HG03159 (cell line): Measurements from ENCODE around the gene RNF223.

ENCODE experiments used
- ATAC-seq: cut with Tn5 transposase; IDR thresholded peaks from one replicate; pipeline ENCODE4 v1.9.1; 2021; ENCODE audit warnings: mild to moderate bottlenecking, moderate library complexity; ENCODE audit not compliant: unreplicated experiment

RNF223 gene

DNA sequence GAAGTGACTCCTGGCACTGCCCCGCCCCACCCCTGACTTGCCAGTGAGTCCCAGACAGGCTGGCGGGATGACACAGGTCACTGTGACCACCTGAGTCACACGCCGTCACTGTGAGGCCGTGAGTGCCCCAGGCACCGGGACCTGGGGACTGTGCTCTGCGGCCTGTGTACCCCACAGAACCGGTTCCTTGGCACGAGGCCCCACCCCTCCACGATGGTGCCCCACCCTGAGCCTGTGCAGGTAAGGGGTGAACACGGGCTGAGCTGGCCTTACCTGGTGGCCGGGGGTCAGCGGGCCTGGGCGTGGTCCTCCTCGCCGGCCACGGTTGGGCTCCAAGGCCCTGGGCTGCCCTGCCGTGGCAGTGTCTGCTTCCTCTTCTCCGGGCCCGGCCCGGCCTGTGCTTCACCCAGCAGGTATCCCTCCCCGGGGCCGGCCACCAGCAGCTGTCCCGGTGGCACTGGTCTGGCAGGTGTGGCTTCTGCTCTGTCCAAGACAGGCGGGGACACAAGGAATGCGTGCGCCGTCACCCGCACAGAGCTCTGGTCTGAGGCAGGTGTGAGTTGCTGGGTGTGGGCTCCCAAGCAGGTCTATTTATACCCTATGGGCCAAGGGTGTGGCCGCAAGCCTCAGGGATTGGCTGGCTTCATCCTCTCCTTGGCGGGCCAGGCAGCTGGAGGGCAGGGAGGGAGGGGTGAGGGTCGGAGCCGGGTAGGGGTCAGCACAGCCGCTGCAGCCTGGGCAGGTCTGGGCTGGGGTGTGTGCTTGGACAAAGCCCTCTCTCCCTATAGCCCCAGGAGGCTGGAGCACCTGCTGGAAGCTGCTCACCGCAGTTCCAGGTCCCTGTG lies at the start of gene RNF223:
Gene RNF223 (minus strand): TSS at position 564 of the 845 bp plus-strand sequence. CDS start 1,740 bp downstream, outside the sequence.
- ATAC-seq = no peak

- ATAC-seq = no peak
Measured at GRCh38 chr1:1122981-1123480, 48.9 kb upstream of the RNF223 start.

GRCh38 chr1:1122078-1122811 lies 48.1 kb upstream of the RNF223 start:
- no peak for ATAC-seq

- ATAC-seq = no peak
Measured at GRCh38 chr1:1121611-1122077, 47.5 kb upstream of the RNF223 start.

- ATAC-seq = no peak
Measured at GRCh38 chr1:1120866-1121591, 46.9 kb upstream of the RNF223 start.

DNA sequence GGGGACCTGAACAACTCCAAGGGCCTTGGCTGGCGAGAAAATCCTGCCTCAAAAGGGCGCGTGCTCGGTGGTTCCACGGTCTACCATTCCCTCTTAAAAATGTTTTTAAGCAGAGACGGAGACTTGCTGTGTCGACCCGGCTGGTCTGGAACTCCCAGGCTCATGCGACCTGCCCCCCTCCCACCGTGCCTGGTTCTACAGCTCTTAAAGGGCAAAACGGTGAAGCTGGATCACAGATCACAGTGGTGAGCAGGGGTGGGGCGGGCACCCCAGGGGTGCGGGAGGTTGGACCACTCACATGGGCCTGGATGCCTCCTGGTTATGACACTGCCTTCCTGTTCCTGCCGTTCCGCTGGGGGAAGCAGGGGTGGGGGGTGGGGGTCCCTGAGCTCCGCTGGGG lies 46.0 kb upstream of the RNF223 start:
- no peak for ATAC-seq

DNA sequence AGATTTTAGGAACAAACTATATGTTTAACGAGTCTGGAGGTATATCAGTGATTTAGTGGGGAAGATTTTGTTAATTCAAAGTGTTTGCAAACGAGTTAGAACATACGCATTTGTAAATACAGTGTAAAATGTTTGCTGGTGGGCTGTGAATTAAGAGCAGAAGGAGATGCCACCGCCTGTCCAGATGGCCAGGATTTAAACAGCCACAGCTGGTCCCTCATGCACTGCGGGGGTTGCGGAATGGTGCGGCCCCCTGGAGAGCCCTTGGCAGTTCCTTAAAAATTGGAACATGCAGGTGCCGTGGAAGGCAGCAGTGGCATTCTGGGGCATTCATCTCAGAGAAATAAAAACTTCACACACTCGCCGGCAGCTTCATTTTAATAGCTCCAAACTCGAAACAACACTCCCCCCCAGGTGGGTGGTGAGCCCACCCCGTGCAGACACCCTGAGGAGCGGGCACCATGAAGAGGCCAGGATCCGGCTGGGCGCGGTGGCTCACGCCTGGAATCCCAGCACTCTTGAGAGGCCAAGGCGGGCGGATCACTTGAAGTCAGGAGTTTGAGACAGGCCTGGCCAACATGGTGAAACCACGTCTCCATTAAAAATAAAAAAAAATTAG lies 45.3 kb upstream of the RNF223 start:
- no peak for ATAC-seq

- no peak for ATAC-seq
Measured at GRCh38 chr1:1118876-1119220, 44.7 kb upstream of the RNF223 start.

GRCh38 chr1:1118011-1118875 lies 44.1 kb upstream of the RNF223 start:
- ATAC-seq = no peak

DNA sequence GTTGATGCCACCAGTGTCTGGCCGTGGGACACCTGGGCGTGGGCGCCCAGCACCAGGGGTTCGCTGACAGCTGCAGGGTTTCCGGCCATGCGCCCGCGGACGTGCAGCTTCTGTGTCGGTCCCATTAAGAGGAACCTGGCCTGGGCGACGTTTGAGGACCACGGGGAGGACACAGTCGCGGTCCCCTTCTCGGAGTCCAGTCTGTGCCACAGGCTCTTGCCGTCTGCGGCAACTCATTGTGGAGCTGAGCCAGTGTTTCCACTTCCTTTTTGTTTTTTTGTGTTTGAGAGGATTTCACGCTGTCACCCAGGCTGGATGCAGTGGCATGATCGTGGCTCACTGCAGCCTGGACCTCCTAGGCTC lies 43.3 kb upstream of the RNF223 start:
- no peak for ATAC-seq

DNA sequence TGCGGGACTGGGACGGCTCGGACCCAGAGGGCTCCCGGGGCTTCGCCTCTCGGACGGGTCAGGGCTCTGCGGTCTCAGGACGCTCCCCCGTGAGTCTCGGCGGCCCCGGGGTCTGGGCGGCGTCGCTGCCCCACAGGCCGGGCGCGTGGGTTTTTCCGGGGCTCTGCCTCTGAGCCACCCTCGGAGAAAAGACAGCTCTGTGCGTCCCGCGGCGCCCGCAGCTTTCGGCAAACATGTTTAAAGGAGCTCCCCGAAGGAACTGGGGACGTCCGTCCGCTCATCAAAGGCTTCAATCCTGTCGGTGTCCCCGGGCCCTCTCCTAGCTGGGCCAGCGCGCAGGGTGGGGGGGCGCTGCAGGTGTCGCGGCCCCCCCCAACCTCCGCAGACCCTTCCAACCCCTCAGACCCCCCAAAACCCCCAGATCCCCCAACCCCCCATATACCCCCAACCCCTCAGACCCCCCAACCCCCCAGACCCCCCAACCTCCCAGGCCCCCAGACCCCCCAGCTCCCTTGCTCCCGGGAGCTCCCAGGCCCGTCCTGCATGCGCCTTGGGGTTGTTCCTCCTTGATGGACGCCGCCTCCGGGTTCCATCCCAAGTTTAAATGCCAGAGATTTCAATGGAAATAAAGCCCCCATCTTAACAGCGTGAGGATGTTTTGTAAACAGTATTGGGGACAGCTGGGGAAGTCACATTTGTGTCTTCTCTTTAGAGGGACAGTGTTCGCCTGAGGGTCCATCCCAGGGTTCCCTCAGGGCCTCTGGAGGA lies 42.8 kb upstream of the RNF223 start:
- no peak for ATAC-seq

DNA sequence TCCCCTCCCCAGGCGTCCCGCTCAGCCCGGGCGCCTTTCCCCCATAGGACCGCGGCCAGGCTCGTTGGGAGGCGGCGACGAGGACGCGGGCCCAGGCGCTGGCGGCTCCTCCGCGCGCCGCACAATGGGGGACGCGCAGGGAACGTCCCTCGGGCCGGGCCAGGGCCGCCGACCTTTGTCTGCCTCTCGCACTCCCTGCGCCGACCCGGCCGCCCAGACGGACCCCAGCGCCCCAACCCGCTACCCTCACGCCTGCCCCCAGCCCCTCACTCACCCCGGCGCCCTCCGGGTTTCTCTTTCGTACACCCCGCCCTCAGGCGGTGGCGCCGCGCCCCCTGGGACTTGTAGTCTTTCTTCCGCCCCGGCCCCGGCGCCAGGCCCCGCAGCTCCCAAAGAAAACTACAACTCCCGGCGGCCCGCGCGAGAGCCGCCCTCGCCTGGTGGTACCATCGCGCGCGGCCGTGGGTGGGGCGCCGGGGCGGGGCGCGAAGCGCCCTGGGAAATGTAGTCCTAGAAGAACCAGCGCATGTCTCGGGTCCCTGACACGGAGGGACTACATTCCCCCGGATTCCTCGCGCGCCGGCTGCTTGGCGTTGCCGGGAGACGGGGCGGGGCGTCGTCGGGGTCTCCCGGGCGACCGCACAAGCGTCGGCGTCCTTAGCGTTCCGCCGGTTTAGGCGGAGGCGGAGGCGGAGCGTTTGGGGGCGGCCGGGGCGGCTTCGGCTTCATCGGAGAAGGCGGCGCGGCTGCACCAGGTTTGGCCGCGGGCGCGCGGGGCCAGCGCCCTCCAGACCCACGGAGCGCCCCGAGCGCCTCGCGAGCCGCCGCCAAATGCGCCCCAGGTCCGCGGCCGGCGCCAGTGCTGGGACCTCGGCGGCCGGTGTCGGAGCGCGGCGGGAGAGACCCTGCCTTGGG lies 41.9 kb upstream of the RNF223 start, which contains the start of gene C1orf159:
Gene C1orf159 (minus strand): TSS at position 304 of the 915 bp plus-strand sequence. CDS start 24,546 bp downstream, outside the sequence.
- peak; percentile 89 for ATAC-seq

GRCh38 chr1:1115136-1115785 lies 41.2 kb upstream of the RNF223 start:
- no peak for ATAC-seq

DNA sequence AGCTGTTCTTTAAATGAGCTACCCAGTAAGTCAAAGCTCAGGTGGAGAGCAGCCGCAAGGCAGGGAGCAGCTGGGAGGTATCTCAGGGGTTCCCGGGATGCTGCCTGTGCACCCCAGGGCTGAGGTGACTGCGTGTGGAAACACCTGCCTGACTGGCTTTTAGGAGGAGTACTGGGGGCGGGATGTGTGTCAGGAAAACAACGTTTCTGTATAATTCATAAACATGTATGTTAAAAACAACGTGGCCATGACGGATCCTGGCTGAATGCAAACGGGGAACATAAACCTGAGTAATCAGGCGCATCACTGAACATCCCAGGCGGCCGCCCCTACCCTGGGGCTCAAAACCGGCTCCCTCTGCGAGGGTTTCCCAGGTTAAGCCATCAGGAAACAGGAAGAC lies 40.3 kb upstream of the RNF223 start:
- no peak for ATAC-seq

DNA sequence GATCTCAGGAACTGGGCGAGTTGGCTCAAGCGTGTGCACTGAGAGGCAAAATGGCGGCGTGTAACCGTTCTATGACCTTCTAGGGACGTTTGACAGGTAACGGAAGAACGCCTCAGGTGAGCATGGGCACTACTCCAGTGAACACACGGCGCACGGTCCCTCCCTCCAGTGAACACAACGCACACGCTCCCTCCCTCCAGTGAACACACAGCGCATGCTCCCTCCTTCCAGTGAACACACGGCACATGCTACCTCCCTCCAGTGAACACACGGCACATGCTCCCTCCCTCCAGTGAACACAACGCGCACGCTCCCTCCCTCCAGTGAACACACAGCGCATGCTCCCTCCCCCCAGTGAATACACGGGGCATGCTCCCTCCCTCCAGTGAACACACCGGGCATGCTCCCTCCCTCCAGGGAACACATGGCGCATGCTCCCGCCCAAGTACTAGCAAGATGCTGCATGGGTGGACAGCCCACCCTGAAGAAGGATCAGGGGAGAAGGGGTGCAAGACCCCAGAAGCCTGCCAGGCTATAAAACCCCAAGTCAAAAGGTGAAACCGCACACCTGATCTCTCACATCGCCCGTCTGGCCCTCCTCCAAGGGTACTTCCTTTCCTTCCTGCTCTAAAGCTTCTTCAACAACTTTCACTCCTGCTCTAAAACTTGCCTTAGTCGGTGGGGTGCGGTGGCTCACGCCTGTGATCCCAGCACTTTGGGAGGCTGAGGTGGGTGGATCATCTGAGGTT lies 38.3 kb upstream of the RNF223 start:
- ATAC-seq = no peak

- no peak for ATAC-seq
Measured at GRCh38 chr1:1111516-1112236, 37.6 kb upstream of the RNF223 start.
